Medulla oblongata (tissue), 1 donor: ENCODE results near the gene OR4F29.
"Not testable (repeated sequence)": the region's sequence is repeated elsewhere in the genome, so short reads cannot be mapped to it uniquely, and the experiment has no call there.

ENCODE experiments used
- DNase-seq: peaks from one replicate; pipeline ENCODE4 v3.0.0-alpha.2; 2015; ENCODE audit errors: extremely low spot score

The OR4F29 gene

GRCh38 chr1:451578-451977 lies at the start of gene OR4F29:
TSS of gene OR4F29 (minus strand) at chr1:451678. CDS start at chr1:451678, 0 bp downstream.
- DNase-seq = not testable (repeated sequence)
